ENCODE results near the gene KRCC1. TPM values are rescaled to one million over a fixed set of nuclear protein-coding genes. Genes with fewer than 3 reads are reported as not detected.
A peak's percentile ranks its signal among the peaks of the same experiment; 100 is the strongest.
"Not testable (repeated sequence)": the region's sequence is repeated elsewhere in the genome, so short reads cannot be mapped to it uniquely, and the experiment has no call there.

The KRCC1 gene
- polyA plus RNA-seq, 1 donor from 2014 or later: 38.0 TPM

GRCh38 chr2:88038263-88039105, 17.1 kb downstream of the KRCC1 start:
- Mint-ChIP-seq H3K4me1 (peaks cover 7 to 42% (median 28%) of the 10 kb centered on the region in 3 donors), H3K9me3 (no peaks in the 10 kb centered on the region), H3K36me3 (peaks cover 9% of the 10 kb centered on the region), H3K27me3 (no peaks in the 10 kb centered on the region), H3K27ac (peak overlapping the region in 1 of 3 donors; percentile 64), H3K4me3 (no peak overlapping the region)

- H3K27ac Mint-ChIP-seq: no peak overlapping the region
Observed at GRCh38 chr2:88036606-88037005, 19.0 kb downstream of the KRCC1 start.

GRCh38 chr2:88036182-88036581, 19.4 kb downstream of the KRCC1 start:
- H3K4me1 Mint-ChIP-seq: peaks cover 3 to 30% (median 23%) of the 10 kb centered on the region in 3 donors
- H3K27ac Mint-ChIP-seq: peak overlapping the region in 1 of 3 donors; percentile 76
- H3K27me3 Mint-ChIP-seq: no peaks in the 10 kb centered on the region
- no peak overlapping the region for H3K4me3 Mint-ChIP-seq
- peaks cover 9% of the 10 kb centered on the region for H3K36me3 Mint-ChIP-seq
- H3K9me3 Mint-ChIP-seq: no peaks in the 10 kb centered on the region

More at GRCh38 chr2:88036606-88037005, 19.0 kb downstream of the KRCC1 start:
- H3K4me1 Mint-ChIP-seq: peaks cover 3 to 33% (median 25%) of the 10 kb centered on the region in 3 donors
- H3K36me3 Mint-ChIP-seq: peaks cover 9% of the 10 kb centered on the region
- no peaks in the 10 kb centered on the region for H3K9me3 Mint-ChIP-seq
- H3K4me3 Mint-ChIP-seq: no peak overlapping the region
- H3K27me3 Mint-ChIP-seq: no peaks in the 10 kb centered on the region

- H3K27me3 Mint-ChIP-seq: no peaks in the 10 kb centered on the region
- peaks cover 7% of the 10 kb centered on the region for H3K36me3 Mint-ChIP-seq
- H3K27ac Mint-ChIP-seq: no peak overlapping the region
- no peak overlapping the region for H3K4me3 Mint-ChIP-seq
- peaks cover 14 to 19% (median 16%) of the 10 kb centered on the region in 3 donors for H3K4me1 Mint-ChIP-seq
- H3K9me3 Mint-ChIP-seq: no peaks in the 10 kb centered on the region
Observed at GRCh38 chr2:88032070-88032702, 23.4 kb downstream of the KRCC1 start.

- Mint-ChIP-seq H3K36me3 (peaks cover 12% of the 10 kb centered on the region), H3K9me3 (no peaks in the 10 kb centered on the region), H3K4me1 (peaks cover 10 to 17% (median 14%) of the 10 kb centered on the region in 3 donors), H3K27me3 (no peaks in the 10 kb centered on the region), H3K4me3 (no peak overlapping the region), H3K27ac (no peak overlapping the region)
Observed at GRCh38 chr2:88028931-88029330, 26.7 kb downstream of the KRCC1 start.

- no peaks in the 10 kb centered on the region for H3K27me3 Mint-ChIP-seq
Observed at GRCh38 chr2:88027697-88028389, 27.7 kb downstream of the KRCC1 start.

GRCh38 chr2:88024509-88024908, 31.1 kb downstream of the KRCC1 start:
- H3K4me1 Mint-ChIP-seq: peaks cover 10 to 19% (median 14%) of the 10 kb centered on the region in 3 donors
- H3K27me3 Mint-ChIP-seq: no peaks in the 10 kb centered on the region
- peaks cover 8% of the 10 kb centered on the region for H3K36me3 Mint-ChIP-seq
- H3K4me3 Mint-ChIP-seq: no peak overlapping the region
- peaks cover 0 to under 1% (median 0%) of the 10 kb centered on the region in 3 donors for H3K9me3 Mint-ChIP-seq
- H3K27ac Mint-ChIP-seq: no peak overlapping the region

More at GRCh38 chr2:88027697-88028389, 27.7 kb downstream of the KRCC1 start:
- peak overlapping the region; percentile 2 to 72 (median 60) for H3K4me3 Mint-ChIP-seq
- H3K9me3 Mint-ChIP-seq: no peaks in the 10 kb centered on the region
- H3K4me1 Mint-ChIP-seq: peaks cover 10 to 19% (median 14%) of the 10 kb centered on the region in 3 donors
- peak overlapping the region in 2 of 3 donors; percentile 60 to 63 for H3K27ac Mint-ChIP-seq
- H3K36me3 Mint-ChIP-seq: peaks cover 8% of the 10 kb centered on the region

GRCh38 chr2:88022669-88022921, 33.0 kb downstream of the KRCC1 start:
- no peak overlapping the region for H3K27ac Mint-ChIP-seq
- H3K36me3 Mint-ChIP-seq: peaks cover 6% of the 10 kb centered on the region
- H3K27me3 Mint-ChIP-seq: no peaks in the 10 kb centered on the region
- H3K9me3 Mint-ChIP-seq: peaks cover 0 to 3% (median 0%) of the 10 kb centered on the region in 3 donors
- no peak overlapping the region for H3K4me3 Mint-ChIP-seq
- peaks cover 5 to 11% (median 10%) of the 10 kb centered on the region in 3 donors for H3K4me1 Mint-ChIP-seq

GRCh38 chr2:88019985-88020384, 35.6 kb downstream of the KRCC1 start:
- Mint-ChIP-seq H3K27ac (no peak overlapping the region), H3K9me3 (peaks cover 0 to 3% (median 0%) of the 10 kb centered on the region in 3 donors), H3K4me3 (peak overlapping the region in 1 of 4 donors; percentile 18), H3K36me3 (no peaks in the 10 kb centered on the region), H3K27me3 (no peaks in the 10 kb centered on the region), H3K4me1 (peaks cover 14 to 19% (median 16%) of the 10 kb centered on the region in 3 donors)

GRCh38 chr2:88018909-88019308, 36.7 kb downstream of the KRCC1 start:
- peak overlapping the region in 1 of 4 donors; percentile 76 for H3K4me3 Mint-ChIP-seq
- no peak overlapping the region for H3K27ac Mint-ChIP-seq
- H3K4me1 Mint-ChIP-seq: peaks cover 13 to 16% (median 15%) of the 10 kb centered on the region in 3 donors
- H3K36me3 Mint-ChIP-seq: no peaks in the 10 kb centered on the region
- peaks cover 0 to 3% (median 0%) of the 10 kb centered on the region in 3 donors for H3K9me3 Mint-ChIP-seq
- no peaks in the 10 kb centered on the region for H3K27me3 Mint-ChIP-seq

GRCh38 chr2:88018077-88018805, 37.3 kb downstream of the KRCC1 start:
- peaks cover 13 to 18% (median 15%) of the 10 kb centered on the region in 3 donors for H3K4me1 Mint-ChIP-seq
- peak overlapping the region in 2 of 4 donors; percentile 96 to 99 for H3K4me3 Mint-ChIP-seq
- H3K9me3 Mint-ChIP-seq, H3K27me3 Mint-ChIP-seq, H3K36me3 Mint-ChIP-seq: not testable (repeated sequence)
- H3K27ac Mint-ChIP-seq: peak overlapping the region in 1 of 3 donors; percentile 95

- not testable (repeated sequence) for H3K9me3 Mint-ChIP-seq, H3K36me3 Mint-ChIP-seq, H3K27me3 Mint-ChIP-seq
Observed at GRCh38 chr2:88017780-88018038, 37.9 kb downstream of the KRCC1 start.

GRCh38 chr2:88016960-88017779, 38.4 kb downstream of the KRCC1 start:
- peak overlapping the region; percentile 96 to 99 (median 98) for H3K4me3 Mint-ChIP-seq
- H3K27ac Mint-ChIP-seq: peak overlapping the region; percentile 95 to 100 (median 100)
- peaks cover 0 to 3% (median 0%) of the 10 kb centered on the region in 3 donors for H3K9me3 Mint-ChIP-seq
- H3K27me3 Mint-ChIP-seq: no peaks in the 10 kb centered on the region
- H3K4me1 Mint-ChIP-seq: peaks cover 13 to 17% (median 16%) of the 10 kb centered on the region in 3 donors
- H3K36me3 Mint-ChIP-seq: no peaks in the 10 kb centered on the region

More at GRCh38 chr2:88017780-88018038, 37.9 kb downstream of the KRCC1 start:
- Mint-ChIP-seq H3K4me1 (peaks cover 13 to 17% (median 16%) of the 10 kb centered on the region in 3 donors), H3K4me3 (peak overlapping the region; percentile 96 to 99 (median 98)), H3K27ac (peak overlapping the region; percentile 55 to 100 (median 95))

All from IgD-negative memory B cell (primary cell).